ENCODE data around the gene ST6GALNAC6.

ST6GALNAC6 gene

GRCh38 chr9:127899128-127899943 lies at the start of gene ST6GALNAC6:
Gene ST6GALNAC6 (minus strand): TSS chr9:127899603. CDS start chr9:127897981, 1,622 bp downstream.
- peak; percentile 93 for DNase-seq (ENCODE audit: low spot score)

- no peak for DNase-seq (ENCODE audit: low spot score)
Observed at GRCh38 chr9:127947841-127948710, 48.7 kb upstream of the ST6GALNAC6 start.

GRCh38 chr9:127946728-127947127 lies 47.3 kb upstream of the ST6GALNAC6 start:
- DNase-seq (ENCODE audit: low spot score) = no peak

GRCh38 chr9:127945942-127946341 lies 46.5 kb upstream of the ST6GALNAC6 start:
- no peak for DNase-seq (ENCODE audit: low spot score)

GRCh38 chr9:127945338-127945737 lies 45.9 kb upstream of the ST6GALNAC6 start:
- DNase-seq (ENCODE audit: low spot score) = no peak

- no peak for DNase-seq (ENCODE audit: low spot score)
Observed at GRCh38 chr9:127944586-127945218, 45.3 kb upstream of the ST6GALNAC6 start.

GRCh38 chr9:127943731-127944144 lies 44.3 kb upstream of the ST6GALNAC6 start:
- DNase-seq (ENCODE audit: low spot score) = peak; percentile 92

- no peak for DNase-seq (ENCODE audit: low spot score)
Observed at GRCh38 chr9:127943011-127943662, 43.7 kb upstream of the ST6GALNAC6 start.

- DNase-seq (ENCODE audit: low spot score) = peak; percentile 87
Observed at GRCh38 chr9:127942216-127943010, 43.0 kb upstream of the ST6GALNAC6 start.

- DNase-seq (ENCODE audit: low spot score) = no peak
Observed at GRCh38 chr9:127941961-127942215, 42.5 kb upstream of the ST6GALNAC6 start.

- no peak for DNase-seq (ENCODE audit: low spot score)
Observed at GRCh38 chr9:127941062-127941960, 41.9 kb upstream of the ST6GALNAC6 start.

GRCh38 chr9:127940593-127940992 lies 41.2 kb upstream of the ST6GALNAC6 start:
- DNase-seq (ENCODE audit: low spot score) = no peak

GRCh38 chr9:127938298-127938690 lies 38.9 kb upstream of the ST6GALNAC6 start:
- peak; percentile 37 for DNase-seq (ENCODE audit: low spot score)

- DNase-seq (ENCODE audit: low spot score) = peak; percentile 87
Observed at GRCh38 chr9:127937388-127938297, 38.2 kb upstream of the ST6GALNAC6 start, which contains the start of gene DPM2. Gene DPM2 (minus strand): TSS chr9:127937854. CDS start chr9:127937820, 34 bp downstream.

GRCh38 chr9:127937056-127937387 lies 37.6 kb upstream of the ST6GALNAC6 start:
- DNase-seq (ENCODE audit: low spot score) = no peak

- DNase-seq (ENCODE audit: low spot score) = no peak
Observed at GRCh38 chr9:127936347-127936852, 37.0 kb upstream of the ST6GALNAC6 start.

GRCh38 chr9:127935765-127936221 lies 36.4 kb upstream of the ST6GALNAC6 start:
- DNase-seq (ENCODE audit: low spot score) = no peak

GRCh38 chr9:127934986-127935385 lies 35.6 kb upstream of the ST6GALNAC6 start:
- DNase-seq (ENCODE audit: low spot score) = no peak

- DNase-seq (ENCODE audit: low spot score) = no peak
Observed at GRCh38 chr9:127934248-127934647, 34.8 kb upstream of the ST6GALNAC6 start.
